ENCODE measurements around the gene CFI.
A peak's percentile ranks its signal among the peaks of the same experiment; 100 is the strongest.

The CFI gene

GRCh38 chr4:109801895-109802319, at the start of gene CFI:
CFI (minus strand) TSS chr4:109801999; CDS start chr4:109801971, 28 bp downstream.
- no peak for DNase-seq

GRCh38 chr4:109850601-109851000, 48.8 kb upstream of the CFI start:
- DNase-seq = no peak

DNA sequence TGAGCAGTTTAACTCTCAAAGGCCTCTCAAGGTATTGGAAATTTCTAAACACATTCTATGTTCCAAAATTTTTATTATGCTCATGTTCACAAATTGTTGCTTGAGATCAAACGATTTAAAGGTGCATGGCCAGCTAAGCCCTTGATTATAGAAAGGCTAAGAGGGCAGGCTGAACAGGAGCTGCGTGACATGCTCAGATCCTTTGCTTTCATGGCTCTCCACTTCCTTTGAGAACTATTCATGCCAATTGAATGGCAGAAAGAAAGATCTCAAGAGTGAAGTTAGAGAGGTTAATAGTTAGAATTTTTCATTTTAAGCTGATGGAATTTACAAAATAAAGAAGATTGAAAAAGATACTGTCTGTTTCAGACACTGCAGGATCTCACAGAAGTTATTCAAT, 46.7 kb upstream of the CFI start:
- no peak for DNase-seq

DNA sequence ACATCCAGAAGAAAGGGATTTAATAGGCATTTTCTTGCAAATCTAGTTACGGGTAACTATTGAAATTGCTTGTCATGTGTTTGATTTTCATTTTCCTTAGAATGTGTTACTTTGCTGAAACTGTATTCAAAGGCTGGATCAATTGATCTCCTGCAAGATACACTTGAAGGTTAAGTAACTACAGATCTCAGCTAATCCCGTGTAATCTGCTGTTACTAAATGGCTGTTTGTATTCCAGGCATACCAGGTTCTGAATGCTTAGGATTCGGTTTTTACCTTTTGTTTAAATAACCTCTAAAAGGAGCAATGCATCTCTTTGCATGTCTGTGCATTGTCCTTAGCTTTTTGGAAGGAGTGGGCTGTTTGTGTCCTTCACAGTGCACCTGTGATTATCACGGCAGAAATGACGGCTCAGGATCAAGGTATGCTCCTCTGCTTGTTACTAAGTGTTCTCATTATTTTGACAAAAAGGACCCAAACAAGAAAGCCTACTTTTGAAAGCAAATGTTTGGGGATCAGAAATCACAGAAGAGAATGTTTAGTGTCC, 46.2 kb upstream of the CFI start, which contains the start of gene LRIT3:
TSS of gene LRIT3 (plus strand) at position 212 of the 547 bp plus-strand sequence. CDS start at position 307, 95 bp downstream.
- DNase-seq = no peak

- no peak for DNase-seq
These were observed 44.7 kb upstream of the CFI start for GRCh38 chr4:109846395-109847098.

DNA sequence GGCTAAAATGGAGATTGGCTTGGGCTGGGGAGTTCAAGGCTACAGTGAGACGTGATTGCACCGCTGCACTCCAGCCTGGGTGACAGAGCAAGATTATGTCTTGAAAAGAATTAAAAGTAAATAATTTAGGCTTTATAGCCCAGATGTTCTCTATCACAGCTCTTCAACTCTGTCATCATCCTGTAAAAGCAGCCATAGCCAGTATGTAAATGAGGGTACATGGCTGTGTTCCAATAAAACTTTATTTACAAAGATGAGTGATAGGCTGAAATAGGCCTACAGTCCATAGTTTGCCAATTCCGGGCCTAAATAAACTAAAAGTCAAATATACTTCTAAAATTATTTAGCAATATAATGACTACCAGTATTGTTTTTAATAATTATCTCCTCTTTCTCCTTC, 35.2 kb upstream of the CFI start:
- DNase-seq = no peak

- DNase-seq = no peak
These were observed 32.0 kb upstream of the CFI start for GRCh38 chr4:109833756-109834155.

DNA sequence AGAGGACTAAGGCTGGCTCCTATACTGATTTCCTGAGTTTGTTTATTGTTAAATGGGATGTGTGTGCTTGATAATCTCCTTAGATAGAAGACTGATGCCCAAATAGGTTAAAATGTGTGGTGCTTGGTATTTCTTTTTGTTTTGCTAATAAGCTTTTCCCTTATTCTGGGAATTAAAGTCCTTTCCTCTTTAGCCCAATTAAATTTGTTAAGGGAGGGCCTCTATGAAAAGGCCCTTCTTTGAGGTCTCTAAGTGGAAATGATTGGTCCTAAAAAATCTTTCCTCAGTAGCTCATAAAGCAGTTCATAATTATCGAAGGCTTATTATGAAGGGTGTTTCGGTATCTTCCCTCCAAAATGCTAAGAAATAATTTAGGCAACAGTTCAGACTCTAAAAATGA, 25.9 kb upstream of the CFI start, which contains the start of gene RRH:
TSS of gene RRH (plus strand) at position 301 of the 400 bp plus-strand sequence. CDS start at position 357, 56 bp downstream.
- no peak for DNase-seq

DNA sequence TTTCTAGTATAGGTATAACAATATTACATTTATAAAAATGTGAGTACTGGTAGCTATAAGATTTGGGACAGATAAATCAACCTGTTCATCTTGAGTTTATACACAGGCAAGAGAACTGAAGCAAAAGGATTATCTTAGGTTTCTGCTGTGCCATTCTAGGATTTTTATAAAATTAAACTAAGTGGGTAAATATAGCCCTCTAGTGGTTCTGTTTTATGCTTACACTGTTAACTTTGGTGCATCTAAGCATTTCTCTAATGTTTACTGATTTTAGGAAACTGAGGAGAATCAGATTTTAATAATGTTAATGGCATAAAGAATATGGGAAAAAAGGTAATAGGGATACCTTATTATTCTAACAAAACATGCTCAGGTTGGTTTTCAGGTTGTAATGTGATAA, 24.9 kb upstream of the CFI start:
- no peak for DNase-seq

DNA sequence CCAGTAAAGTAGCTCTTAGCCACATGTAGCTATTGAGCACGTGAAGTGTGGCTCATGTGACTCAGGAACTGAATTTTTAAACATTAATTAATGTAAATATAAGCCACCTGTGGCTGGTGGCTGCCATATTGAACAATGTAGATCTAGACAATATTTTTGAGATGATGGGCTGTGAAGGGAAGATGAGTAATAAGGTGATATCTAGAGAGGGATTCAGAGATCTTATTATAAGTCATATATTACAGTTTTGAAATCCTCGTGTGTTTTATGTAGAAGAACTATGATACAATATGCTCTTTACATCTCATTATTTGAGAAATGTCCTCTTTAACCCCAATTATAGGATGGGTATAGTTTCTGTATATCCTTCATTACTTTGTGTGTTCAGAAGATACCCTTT, 19.4 kb upstream of the CFI start:
- no peak for DNase-seq

GRCh38 chr4:109820563-109820962, 18.8 kb upstream of the CFI start:
- DNase-seq = peak; percentile 31 to 80

DNA sequence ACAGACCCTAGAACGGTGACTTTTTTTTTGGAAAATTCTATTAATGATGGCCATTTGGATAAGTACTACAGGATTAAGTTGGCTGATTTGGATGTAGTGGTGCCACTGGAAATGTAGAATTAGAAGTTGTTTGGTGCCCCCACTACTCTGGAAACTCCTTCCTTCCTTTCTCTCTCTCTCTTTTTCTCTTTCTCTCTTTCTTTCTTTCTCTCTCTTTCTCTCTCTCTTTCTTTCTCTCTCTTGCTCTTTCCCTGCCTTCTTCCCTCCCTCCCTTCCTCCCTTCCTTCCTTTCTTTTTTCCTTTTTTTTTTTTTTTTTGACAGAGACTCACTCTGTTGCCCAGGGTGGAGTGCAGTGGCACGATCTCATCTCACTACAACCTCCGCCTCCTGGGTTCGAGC, 16.5 kb upstream of the CFI start:
- no peak for DNase-seq

DNA sequence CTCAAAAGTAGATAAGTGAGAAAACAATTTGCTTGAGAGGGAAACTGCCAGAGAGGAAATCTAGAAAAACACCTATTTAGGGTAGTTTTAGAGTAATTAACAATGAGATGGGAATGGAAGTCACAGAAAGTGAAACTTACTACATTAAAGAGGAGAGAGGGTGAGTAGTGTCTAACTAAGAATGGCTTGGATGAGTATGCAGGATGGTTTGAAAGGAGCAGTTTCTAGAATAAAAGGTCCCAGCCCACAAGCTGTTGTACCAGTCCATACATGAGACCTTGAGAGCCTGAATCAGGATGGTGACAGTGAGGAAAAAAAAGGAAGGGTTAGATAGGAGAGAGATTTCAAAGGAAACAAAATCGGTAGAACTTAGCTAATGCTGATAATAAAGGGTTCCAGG, 15.1 kb upstream of the CFI start:
- no peak for DNase-seq

- DNase-seq = no peak
These were observed 14.3 kb upstream of the CFI start for GRCh38 chr4:109816082-109816442.

- peak; percentile 47 to 89 for DNase-seq
These were observed 13.6 kb upstream of the CFI start, which contains the start of gene GAR1 for GRCh38 chr4:109815151-109816081. GAR1 (plus strand) TSS chr4:109815762; CDS start chr4:109816165, 403 bp downstream.

DNA sequence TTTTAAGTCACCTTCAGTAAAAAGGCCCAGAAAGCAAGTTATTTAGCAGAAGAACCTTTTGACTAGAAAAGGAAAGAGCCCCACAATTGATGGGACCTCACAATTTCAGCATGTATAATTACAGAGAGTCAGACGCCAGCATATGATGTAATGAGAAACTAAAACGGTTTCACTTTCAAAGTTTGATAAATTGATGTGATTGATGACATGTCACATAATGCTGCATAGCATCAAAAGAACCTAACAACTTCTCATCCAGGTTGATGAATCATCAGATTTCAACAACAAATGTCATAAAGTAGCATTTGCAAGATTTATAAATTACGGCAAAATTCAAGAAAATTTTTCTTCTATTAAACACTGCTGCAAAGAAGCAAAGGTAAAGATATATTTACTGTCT, 9.9 kb upstream of the CFI start:
- no peak for DNase-seq

- no peak for DNase-seq
These were observed 9.0 kb upstream of the CFI start for GRCh38 chr4:109810552-109811387.

DNA sequence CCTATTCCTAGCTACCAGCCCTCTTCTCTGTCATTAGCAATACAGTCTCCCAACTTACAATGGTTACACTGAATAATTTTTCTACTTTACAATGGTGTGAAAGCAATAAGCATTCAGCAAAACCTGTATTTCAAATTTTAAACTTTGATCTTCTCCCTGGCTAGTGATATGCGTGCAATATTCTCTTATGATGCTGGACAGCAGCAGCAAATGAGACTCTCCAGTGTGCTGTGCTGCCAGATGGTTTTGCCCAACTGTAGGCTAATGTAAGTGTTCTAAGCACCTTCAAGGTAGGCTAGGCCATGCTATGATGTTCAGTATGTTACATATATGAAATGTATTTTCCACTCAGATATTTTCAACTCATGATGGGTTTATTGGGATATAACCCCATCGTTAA, 7.9 kb upstream of the CFI start:
- no peak for DNase-seq

GRCh38 chr4:109803924-109804571, 2.2 kb upstream of the CFI start:
- DNase-seq = peak; percentile 3 to 49

DNA sequence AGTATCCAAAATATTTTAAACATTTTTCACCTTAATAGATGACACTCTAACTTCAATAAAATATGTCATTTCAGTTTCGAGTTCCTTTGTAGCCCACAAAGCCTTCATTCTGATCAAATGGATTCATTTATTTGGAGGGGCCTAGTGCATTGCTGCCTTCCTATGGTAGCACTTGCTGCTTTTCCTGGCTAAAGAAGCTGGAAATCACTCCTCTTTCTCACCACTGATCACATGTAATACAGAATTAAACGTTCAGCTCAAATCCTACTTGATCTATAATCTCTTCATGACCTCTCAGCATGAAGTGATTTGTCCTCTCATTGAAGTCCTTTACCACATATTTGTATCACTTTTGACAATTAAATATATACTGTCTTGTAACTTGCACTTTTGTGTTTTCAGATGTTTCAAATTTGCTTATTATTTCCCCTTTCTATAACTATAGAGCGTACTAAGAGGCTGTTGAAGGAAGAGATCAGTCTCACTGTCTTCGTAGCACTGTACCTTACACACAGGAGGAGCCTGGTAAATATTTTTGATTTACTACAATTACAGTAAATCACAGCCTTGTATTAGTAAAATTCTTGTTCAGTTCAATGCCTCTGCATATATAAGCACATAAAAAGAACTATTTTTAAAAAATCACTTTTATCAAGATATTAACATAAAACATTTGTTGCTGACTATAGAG, 555 bp downstream of the CFI start:
- DNase-seq = no peak

GRCh38 chr4:109798866-109799265, 2.9 kb downstream of the CFI start:
- DNase-seq = no peak

Data from NCI-H446 (cell line).